ENCODE results near the gene RXRA. TPM values are rescaled to one million over a fixed set of nuclear protein-coding genes. Genes with fewer than 3 reads are reported as not detected.

The RXRA gene
- total RNA-seq, 1 donor from 2014 or later: 33.4 TPM

GRCh38 chr9:134364391-134365114 lies 38.3 kb downstream of the RXRA start:
- no peak overlapping the region for H3K27ac ChIP-seq (ENCODE audit: low read depth, low read length)
- no peak overlapping the region for H3K9ac ChIP-seq (ENCODE audit: low read length)
- DNase-seq (ENCODE audit: low read depth) (no peak), FAIRE-seq (no peak)
- H3K4me1 ChIP-seq (ENCODE audit: insufficient read depth, low read length): peaks cover 21% of the 10 kb centered on the region
- Mint-ChIP-seq H3K27ac (ENCODE audit: unreplicated experiment) (no peak overlapping the region), H3K36me3 (ENCODE audit: low read depth, unreplicated experiment) (peaks cover 7% of the 10 kb centered on the region), H3K4me1 (ENCODE audit: low read depth, unreplicated experiment) (peaks cover 4% of the 10 kb centered on the region), H3K4me3 (ENCODE audit: unreplicated experiment) (no peak overlapping the region), H3K27me3 (ENCODE audit: low read depth, unreplicated experiment) (no peaks in the 10 kb centered on the region), H3K9me3 (ENCODE audit: unreplicated experiment) (no peaks in the 10 kb centered on the region)
- no peak overlapping the region for H3K4me2 ChIP-seq (ENCODE audit: low read length)
- peaks cover 80% of the 10 kb centered on the region for H3K79me2 ChIP-seq (ENCODE audit: insufficient read depth, low read length)
- H3K36me3 ChIP-seq (ENCODE audit: insufficient read depth, low read length): no peaks in the 10 kb centered on the region
- no peak overlapping the region for H2AFZ ChIP-seq (ENCODE audit: low read depth, low read length)
- peaks cover 100% of the 10 kb centered on the region for H4K20me1 ChIP-seq (ENCODE audit: insufficient read depth, low read length)
- TF ChIP-seq EZH2 (IDR thresholded peaks at IDR 0.05; ENCODE audit: insufficient read depth, low read length): no peak
- TF ChIP-seq, protein P1, sequence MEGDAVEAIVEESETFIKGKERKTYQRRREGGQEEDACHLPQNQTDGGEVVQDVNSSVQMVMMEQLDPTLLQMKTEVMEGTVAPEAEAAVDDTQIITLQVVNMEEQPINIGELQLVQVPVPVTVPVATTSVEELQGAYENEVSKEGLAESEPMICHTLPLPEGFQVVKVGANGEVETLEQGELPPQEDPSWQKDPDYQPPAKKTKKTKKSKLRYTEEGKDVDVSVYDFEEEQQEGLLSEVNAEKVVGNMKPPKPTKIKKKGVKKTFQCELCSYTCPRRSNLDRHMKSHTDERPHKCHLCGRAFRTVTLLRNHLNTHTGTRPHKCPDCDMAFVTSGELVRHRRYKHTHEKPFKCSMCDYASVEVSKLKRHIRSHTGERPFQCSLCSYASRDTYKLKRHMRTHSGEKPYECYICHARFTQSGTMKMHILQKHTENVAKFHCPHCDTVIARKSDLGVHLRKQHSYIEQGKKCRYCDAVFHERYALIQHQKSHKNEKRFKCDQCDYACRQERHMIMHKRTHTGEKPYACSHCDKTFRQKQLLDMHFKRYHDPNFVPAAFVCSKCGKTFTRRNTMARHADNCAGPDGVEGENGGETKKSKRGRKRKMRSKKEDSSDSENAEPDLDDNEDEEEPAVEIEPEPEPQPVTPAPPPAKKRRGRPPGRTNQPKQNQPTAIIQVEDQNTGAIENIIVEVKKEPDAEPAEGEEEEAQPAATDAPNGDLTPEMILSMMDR (IDR thresholded peaks at IDR 0.05; ENCODE audit: insufficient read depth, low read depth, low read length): no peak
- H3K4me3 ChIP-seq (ENCODE audit: insufficient read depth, low read depth, low read length): no peak overlapping the region
- no peaks in the 10 kb centered on the region for H3K9me3 ChIP-seq (ENCODE audit: insufficient read depth, low read depth, low read length)
- H3K27me3 ChIP-seq (ENCODE audit: insufficient read depth, low read length): no peaks in the 10 kb centered on the region

DNA sequence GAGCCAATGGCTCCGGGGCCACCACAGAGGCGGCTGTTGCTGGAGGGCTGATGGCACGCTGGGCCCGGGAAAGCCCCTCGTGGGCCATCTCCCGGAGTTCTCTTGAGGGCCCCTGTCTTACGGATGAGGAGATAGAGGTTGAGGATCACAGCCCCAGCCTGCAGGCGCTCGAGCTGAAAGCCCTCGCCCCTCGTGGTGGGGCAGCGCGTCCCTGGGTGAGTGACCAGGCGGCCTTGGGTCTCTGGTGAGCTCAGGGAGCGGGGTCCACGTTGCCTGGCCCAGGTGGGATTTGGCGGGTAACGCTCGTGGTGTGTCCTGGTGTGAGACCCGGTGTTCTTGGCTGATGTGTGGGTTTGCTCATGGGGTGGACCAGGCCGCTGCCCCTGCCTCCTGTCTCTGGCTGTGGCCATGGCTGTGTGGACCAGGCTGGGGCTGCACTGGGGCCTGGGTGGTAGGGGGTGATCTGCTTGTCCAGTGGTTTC lies 38.9 kb downstream of the RXRA start:
- Histone ChIP-seq H3K4me3 (ENCODE audit: insufficient read depth, low read depth, low read length) (no peak overlapping the region), H3K79me2 (ENCODE audit: insufficient read depth, low read length) (peaks cover 80% of the 10 kb centered on the region), H3K9me3 (ENCODE audit: insufficient read depth, low read depth, low read length) (no peaks in the 10 kb centered on the region), H3K4me1 (ENCODE audit: insufficient read depth, low read length) (peaks cover 21% of the 10 kb centered on the region), H4K20me1 (ENCODE audit: insufficient read depth, low read length) (peaks cover 100% of the 10 kb centered on the region), H3K27me3 (ENCODE audit: insufficient read depth, low read length) (no peaks in the 10 kb centered on the region), H3K4me2 (ENCODE audit: low read length) (no peak overlapping the region), H3K36me3 (ENCODE audit: insufficient read depth, low read length) (no peaks in the 10 kb centered on the region), H3K9ac (ENCODE audit: low read length) (no peak overlapping the region), H2AFZ (ENCODE audit: low read depth, low read length) (no peak overlapping the region), H3K27ac (ENCODE audit: low read depth, low read length) (no peak overlapping the region)
- Mint-ChIP-seq H3K36me3 (ENCODE audit: low read depth, unreplicated experiment) (peaks cover 7% of the 10 kb centered on the region), H3K4me1 (ENCODE audit: low read depth, unreplicated experiment) (peaks cover 6% of the 10 kb centered on the region), H3K4me3 (ENCODE audit: unreplicated experiment) (no peak overlapping the region), H3K9me3 (ENCODE audit: unreplicated experiment) (no peaks in the 10 kb centered on the region), H3K27me3 (ENCODE audit: low read depth, unreplicated experiment) (no peaks in the 10 kb centered on the region), H3K27ac (ENCODE audit: unreplicated experiment) (no peak overlapping the region)
- FAIRE-seq (no peak), DNase-seq (ENCODE audit: low read depth) (no peak)
- no peak for TF ChIP-seq EZH2 (IDR thresholded peaks at IDR 0.05; ENCODE audit: insufficient read depth, low read length)
- TF ChIP-seq, protein P1 (IDR thresholded peaks at IDR 0.05; ENCODE audit: insufficient read depth, low read depth, low read length): no peak

- H3K36me3 Mint-ChIP-seq (ENCODE audit: low read depth, unreplicated experiment): peaks cover 7% of the 10 kb centered on the region
- no peaks in the 10 kb centered on the region for H3K27me3 Mint-ChIP-seq (ENCODE audit: low read depth, unreplicated experiment)
- TF ChIP-seq, protein P1 (IDR thresholded peaks at IDR 0.05; ENCODE audit: insufficient read depth, low read depth, low read length): no peak
- TF ChIP-seq EZH2 (IDR thresholded peaks at IDR 0.05; ENCODE audit: insufficient read depth, low read length): no peak
- DNase-seq (ENCODE audit: low read depth) (no peak), FAIRE-seq (no peak)
- no peaks in the 10 kb centered on the region for H3K27me3 ChIP-seq (ENCODE audit: insufficient read depth, low read length)
- H4K20me1 ChIP-seq (ENCODE audit: insufficient read depth, low read length): peaks cover 100% of the 10 kb centered on the region
- no peaks in the 10 kb centered on the region for H3K36me3 ChIP-seq (ENCODE audit: insufficient read depth, low read length)
- H3K4me1 Mint-ChIP-seq (ENCODE audit: low read depth, unreplicated experiment): peaks cover 6% of the 10 kb centered on the region
- H3K4me3 Mint-ChIP-seq (ENCODE audit: unreplicated experiment): no peak overlapping the region
- peaks cover 82% of the 10 kb centered on the region for H3K79me2 ChIP-seq (ENCODE audit: insufficient read depth, low read length)
- peaks cover 16% of the 10 kb centered on the region for H3K4me1 ChIP-seq (ENCODE audit: insufficient read depth, low read length)
- no peak overlapping the region for H2AFZ ChIP-seq (ENCODE audit: low read depth, low read length)
- H3K27ac ChIP-seq (ENCODE audit: low read depth, low read length): no peak overlapping the region
- H3K27ac Mint-ChIP-seq (ENCODE audit: unreplicated experiment): no peak overlapping the region
- H3K9me3 Mint-ChIP-seq (ENCODE audit: unreplicated experiment): no peaks in the 10 kb centered on the region
- H3K4me3 ChIP-seq (ENCODE audit: insufficient read depth, low read depth, low read length): no peak overlapping the region
- peak overlapping the region; percentile 21 for H3K9ac ChIP-seq (ENCODE audit: low read length)
- H3K9me3 ChIP-seq (ENCODE audit: insufficient read depth, low read depth, low read length): no peaks in the 10 kb centered on the region
- peak overlapping the region; percentile 61 for H3K4me2 ChIP-seq (ENCODE audit: low read length)
Observed at GRCh38 chr9:134365791-134366222, 39.6 kb downstream of the RXRA start.

Data from astrocyte (in vitro differentiated cells and primary cell).